Astrocyte of the spinal cord (primary cell): ENCODE measurements around the gene HM13.
"Not testable (repeated sequence)": the region's sequence is repeated elsewhere in the genome, so short reads cannot be mapped to it uniquely, and the experiment has no call there.

Experiments used
- DNase-seq: peaks from one replicate; pipeline ENCODE4 v3.0.0; 2011; ENCODE audit warnings: low read depth, low spot score
- H3K4me3 ChIP-seq: 2 replicates; pipeline ENCODE4 v1.5.1; 2011; ENCODE audit warnings: low read depth, mild to moderate bottlenecking, low read length, moderate library complexity
- in situ Hi-C: cut with HindIII; loops from 2 replicates; pipeline ENCODE4 v1.10.0; 2017; ENCODE audit warnings: low sequenced_read_pairs
- TF ChIP-seq, protein P1 (sequence below): IDR thresholded peaks from 2 replicates; pipeline ENCODE4 v1.5.1; 2012; ENCODE audit warnings: low read depth, mild to moderate bottlenecking, low read length, inconsistent platforms

The HM13 gene

DNA sequence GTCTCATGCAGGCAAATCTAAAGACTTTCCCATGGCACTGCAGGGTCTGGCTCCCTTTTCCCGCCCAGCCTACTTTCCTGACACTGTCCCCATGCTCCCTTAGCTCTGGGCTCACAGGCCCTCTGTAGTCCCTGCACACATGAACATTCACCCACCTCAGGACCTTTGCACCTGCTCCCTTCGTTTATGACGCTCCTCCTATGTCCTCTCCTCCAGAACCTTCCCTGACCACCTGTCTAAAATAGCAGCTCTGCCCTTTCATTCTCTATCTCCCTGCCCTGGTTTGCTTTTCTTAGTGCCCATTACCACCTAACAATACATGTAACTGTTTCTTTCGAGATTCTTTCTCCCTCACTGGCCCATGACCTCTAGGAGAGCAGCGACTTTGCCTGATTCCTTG is 22.3 kb downstream of the HM13 start:
- DNase-seq = no peak
- in situ Hi-C loops = no loop called here
- no peak overlapping the region for H3K4me3 ChIP-seq
- TF ChIP-seq, protein P1, sequence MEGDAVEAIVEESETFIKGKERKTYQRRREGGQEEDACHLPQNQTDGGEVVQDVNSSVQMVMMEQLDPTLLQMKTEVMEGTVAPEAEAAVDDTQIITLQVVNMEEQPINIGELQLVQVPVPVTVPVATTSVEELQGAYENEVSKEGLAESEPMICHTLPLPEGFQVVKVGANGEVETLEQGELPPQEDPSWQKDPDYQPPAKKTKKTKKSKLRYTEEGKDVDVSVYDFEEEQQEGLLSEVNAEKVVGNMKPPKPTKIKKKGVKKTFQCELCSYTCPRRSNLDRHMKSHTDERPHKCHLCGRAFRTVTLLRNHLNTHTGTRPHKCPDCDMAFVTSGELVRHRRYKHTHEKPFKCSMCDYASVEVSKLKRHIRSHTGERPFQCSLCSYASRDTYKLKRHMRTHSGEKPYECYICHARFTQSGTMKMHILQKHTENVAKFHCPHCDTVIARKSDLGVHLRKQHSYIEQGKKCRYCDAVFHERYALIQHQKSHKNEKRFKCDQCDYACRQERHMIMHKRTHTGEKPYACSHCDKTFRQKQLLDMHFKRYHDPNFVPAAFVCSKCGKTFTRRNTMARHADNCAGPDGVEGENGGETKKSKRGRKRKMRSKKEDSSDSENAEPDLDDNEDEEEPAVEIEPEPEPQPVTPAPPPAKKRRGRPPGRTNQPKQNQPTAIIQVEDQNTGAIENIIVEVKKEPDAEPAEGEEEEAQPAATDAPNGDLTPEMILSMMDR = no peak

DNA sequence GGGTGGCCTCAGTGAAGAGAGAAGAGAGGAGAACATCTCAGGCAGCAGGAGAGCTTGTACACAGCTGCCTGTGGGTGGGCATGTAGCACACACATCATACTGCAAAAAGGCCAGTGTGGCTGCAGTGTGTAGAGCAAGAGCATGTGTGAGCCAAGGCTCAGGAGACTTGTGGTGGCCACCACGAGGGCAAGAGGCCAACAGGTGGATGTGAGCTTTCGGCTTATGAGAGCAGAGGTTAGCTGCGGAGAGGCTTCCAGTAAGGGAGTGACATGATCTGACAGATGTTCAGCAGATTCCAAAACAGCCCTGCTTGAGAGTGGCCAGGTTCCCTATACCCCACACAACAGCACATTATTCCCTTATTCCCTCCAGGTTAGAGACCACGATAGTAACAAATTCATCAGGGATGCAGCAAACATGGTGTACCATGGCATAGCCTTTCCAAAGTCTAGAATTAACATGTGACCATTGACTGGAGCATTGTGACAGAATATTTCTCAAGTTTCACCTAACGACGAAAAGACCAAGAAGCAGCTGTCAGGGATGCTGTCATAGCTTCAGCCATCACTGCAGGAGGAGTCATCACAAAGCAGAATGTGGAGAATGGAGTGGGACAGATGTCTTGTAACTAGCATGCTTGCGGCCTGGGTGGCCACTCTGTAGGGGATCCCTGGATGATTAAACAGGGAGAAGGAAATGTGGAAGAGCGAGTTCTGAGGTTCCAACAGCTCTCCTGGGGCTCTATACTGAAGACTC is 23.1 kb downstream of the HM13 start:
- in situ Hi-C loops = no loop called here
- no peak for DNase-seq
- TF ChIP-seq, protein P1 = no peak
- H3K4me3 ChIP-seq = no peak overlapping the region

DNA sequence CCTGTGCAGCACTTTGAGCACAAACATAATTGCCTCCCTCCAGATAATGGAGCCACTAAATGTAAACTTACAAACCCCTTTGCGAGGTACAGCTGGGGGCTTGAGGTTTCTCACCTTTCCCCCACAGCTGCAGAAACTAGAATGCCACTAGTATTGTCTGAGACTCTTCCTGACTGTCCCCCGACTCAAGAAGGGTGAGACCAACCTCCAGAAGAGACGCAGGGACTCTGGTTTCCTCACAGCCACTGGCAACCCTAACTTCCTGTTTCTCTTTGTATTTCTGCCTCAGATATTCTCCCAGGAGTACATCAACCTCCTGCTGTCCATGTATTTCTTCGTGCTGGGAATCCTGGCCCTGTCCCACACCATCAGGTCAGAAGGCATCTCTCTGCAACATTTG is 23.6 kb downstream of the HM13 start:
- no peak for DNase-seq
- in situ Hi-C loops = no loop called here
- TF ChIP-seq, protein P1 = no peak

GRCh38 chr20:31538326-31538725 is 24.1 kb downstream of the HM13 start:
- in situ Hi-C loops = no loop called here
- DNase-seq = no peak
- no peak overlapping the region for H3K4me3 ChIP-seq
- TF ChIP-seq, protein P1 = no peak

More for the DNA sequence above, 23.6 kb downstream of the HM13 start:
- H3K4me3 ChIP-seq = no peak overlapping the region

GRCh38 chr20:31539636-31540035 is 25.4 kb downstream of the HM13 start:
- in situ Hi-C loops, H3K4me3 ChIP-seq, DNase-seq: not testable (repeated sequence)

DNA sequence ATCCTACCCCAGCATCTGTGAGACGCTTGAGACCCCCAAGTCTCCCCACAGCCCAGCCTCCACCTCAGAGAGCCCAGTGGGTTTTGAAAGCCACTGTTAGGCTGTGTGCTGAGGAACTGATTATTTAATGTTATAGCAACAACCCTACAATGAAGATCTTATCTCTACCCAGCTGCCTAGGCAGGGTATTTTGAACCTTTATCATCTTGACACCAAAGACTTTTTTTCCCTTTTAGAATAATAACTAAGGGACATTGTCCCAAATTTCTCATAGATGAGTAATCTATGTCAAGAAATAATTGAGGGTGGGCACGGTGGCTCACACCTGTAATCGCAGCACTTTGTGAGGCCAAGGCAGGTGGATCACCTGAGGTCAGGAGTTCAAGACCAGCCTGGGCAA is 26.2 kb downstream of the HM13 start:
- TF ChIP-seq, protein P1 = no peak
- no peak overlapping the region for H3K4me3 ChIP-seq
- no peak for DNase-seq
- in situ Hi-C loops = no loop called here

DNA sequence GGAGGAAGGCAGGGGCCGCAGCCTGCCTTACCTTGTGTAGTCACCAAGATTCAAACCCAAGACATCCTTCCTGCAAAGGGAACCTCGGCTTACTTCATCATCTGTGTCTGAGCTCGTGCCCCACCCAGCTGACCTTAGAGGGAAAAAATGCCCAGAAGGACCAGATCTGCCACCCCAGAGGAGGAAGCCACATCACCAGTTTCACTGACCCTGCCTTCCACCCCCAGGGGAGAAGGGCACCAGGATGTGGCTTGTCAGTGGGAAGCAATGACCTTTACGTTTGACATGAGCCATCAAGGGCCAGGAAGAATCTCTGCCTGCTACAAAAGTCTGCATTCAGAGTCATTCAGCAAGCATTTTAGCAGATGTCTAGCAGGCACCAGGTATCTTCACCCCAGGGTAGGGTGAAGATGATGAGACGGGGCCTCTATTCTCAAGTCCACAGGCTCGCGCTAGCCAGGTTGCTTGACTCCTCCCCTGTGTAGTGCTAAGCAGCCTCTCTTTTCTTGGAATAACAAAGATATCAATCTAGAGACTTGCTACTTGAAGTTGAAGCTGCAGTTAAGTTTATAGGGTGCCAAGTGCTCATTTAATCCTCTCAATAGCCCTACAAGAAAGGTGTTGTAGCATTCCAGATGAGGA is 28.1 kb downstream of the HM13 start:
- no peak overlapping the region for H3K4me3 ChIP-seq
- no peak for DNase-seq
- TF ChIP-seq, protein P1 = no peak
- in situ Hi-C loops = no loop called here
